AG08396 (cell line): ENCODE measurements around the gene MSL1.

Experiments used
- DNase-seq: peaks from one replicate; pipeline ENCODE4 v3.0.0; 2012; ENCODE audit warnings: low spot score, mixed read lengths

Gene MSL1

GRCh38 chr17:40174514-40174913, 52.7 kb downstream of the MSL1 start:
- no peak for DNase-seq

GRCh38 chr17:40175928-40176753, 54.4 kb downstream of the MSL1 start:
- no peak for DNase-seq

GRCh38 chr17:40176754-40177110, 55.0 kb downstream of the MSL1 start:
- DNase-seq: no peak

DNA sequence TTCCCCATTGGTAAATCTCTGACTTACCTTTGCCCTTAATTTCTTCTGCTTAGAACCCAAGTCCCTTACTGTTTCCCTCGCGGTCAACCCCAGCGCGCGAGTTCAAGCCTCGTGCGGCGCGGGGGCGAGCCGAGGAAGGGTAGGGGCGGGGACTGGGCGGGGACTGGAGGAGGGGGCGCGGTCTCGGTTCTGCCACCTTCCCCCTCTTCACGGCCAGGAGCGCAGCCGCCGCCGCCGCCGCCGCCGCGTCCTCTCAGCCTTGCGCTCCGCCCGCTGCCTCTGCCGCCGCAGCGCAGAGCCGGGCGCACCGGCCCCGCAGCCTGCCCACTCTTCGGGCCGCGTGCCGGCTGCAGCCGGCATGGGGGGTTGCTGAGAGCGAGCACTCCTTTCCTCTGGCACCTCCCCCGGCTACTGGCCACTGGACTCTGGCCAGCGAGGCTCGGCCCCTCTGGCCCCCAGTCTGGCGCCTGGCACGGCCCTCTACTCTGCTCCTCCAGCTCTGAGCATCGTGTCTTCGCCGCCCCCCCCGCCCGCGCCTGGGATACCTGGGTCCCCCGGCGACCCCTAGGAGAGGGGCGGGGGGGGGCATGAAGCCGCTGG, 55.6 kb downstream of the MSL1 start, which contains the start of gene RAPGEFL1:
Gene RAPGEFL1, plus strand, starts transcription at position 196 of the 600 bp plus-strand sequence. Its CDS starts 392 bp downstream, at position 588.
- DNase-seq: peak; percentile 87

- DNase-seq: no peak
These were observed 56.3 kb downstream of the MSL1 start for GRCh38 chr17:40178021-40178601.

GRCh38 chr17:40178660-40179059, 56.9 kb downstream of the MSL1 start:
- no peak for DNase-seq

DNA sequence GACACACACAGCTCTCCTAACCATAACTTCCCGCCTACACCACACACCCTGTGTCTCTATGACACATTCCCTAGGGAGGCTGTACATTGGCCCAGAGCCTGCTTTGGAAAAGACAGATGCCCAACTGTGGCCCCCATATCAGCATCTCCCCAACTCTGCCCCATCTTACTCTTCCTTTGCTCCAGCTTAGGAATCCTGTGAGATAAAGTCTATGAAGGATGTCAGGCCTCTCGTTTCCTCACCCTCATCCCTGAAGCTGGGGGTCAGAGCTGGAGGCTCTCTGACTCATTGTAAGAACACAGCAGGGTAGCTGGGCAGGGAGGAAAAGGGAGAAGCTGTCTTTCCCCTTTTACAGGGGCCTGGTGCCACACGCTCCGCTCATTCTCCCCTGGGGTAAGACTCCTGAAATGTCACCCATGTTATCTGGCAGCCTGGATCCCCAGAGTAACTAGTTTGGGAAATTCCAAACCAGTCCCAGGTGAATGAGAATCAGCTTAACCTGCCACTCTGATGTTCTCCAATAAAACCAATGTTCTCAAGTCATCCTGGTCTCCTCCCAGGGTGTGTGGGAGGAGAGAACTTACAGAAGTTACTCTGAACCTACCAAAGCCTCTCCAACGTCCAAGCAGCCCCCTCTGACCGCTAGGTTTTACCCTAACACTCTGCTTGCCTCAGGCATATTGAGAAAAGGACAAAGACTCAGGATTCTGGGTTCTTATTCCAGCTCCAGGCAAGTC, 58.3 kb downstream of the MSL1 start:
- peak; percentile 67 for DNase-seq

- DNase-seq: no peak
These were observed 58.9 kb downstream of the MSL1 start for GRCh38 chr17:40180694-40181093.

DNA sequence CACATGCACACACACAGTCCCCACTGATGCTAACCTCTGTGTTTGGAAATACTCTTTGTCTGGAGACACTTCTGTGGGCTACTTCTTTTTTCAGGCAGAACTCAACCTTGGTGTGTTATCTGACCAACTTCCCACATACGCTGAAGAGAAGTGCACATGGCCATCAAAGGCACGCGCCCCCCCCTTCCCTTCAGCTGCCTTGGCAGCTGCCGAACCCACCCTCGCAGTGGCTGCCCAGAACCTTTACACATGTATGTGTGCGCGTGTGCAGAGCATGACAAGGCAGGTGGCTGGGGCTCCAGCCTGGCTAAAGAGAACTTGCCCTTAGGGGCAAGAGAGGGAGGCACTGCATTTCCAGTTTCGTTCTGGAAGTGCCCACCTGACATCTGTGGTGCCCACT, 59.4 kb downstream of the MSL1 start:
- no peak for DNase-seq

DNA sequence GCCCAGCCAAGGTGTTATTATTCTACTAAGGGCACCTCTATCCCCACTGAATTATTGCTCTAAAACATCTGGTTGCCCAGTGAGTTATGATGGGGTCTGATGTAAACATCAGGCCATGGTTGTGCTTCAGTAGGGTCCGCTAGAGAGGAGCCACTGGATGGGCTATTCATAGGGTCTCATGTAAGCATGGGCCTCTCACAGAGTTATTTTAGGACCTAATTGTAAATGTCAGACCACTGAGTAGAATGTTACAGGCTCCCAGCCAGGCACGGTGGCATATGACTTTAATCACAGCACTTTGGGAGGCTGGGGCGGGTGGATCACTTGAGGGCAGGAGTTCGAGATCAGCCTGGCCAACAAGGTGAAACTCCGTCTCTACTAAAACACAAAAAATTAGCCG, 60.8 kb downstream of the MSL1 start:
- no peak for DNase-seq
